Measurements from ENCODE around the gene ANKRD17.

DNA sequence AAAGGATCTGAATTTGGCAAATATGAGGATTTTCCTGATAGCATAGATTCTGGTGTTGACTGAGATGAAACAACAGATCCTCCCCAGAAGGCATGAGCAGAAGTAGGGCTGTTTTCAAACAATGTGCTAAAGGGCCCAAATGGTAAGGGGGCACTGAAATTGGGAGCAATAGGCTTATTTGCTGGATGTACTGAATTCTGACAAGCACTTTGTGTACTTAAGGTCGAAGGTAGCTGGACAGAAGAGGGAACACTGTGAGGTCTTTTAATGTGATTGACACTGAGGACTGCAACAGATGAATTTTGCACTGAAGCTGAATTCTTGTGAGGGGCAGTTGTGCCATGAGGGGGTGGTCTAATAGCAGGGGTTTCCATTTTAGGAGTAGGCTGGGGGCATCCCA is 167.9 kb downstream of the ANKRD17 start:
- TF ChIP-seq CTCF (conservative IDR thresholded peaks at IDR 0.05; ENCODE audit: low read depth, low read length) (no peak), CHD1 (IDR thresholded peaks at IDR 0.05; ENCODE audit: low read depth, low read length) (no peak), RAD21 (IDR thresholded peaks at IDR 0.05; ENCODE audit: low read length) (no peak), RFX5 (IDR thresholded peaks at IDR 0.05; ENCODE audit: low read depth, low read length) (no peak), POLR2A (IDR thresholded peaks at IDR 0.05; ENCODE audit: low read depth, low read length) (no peak), ELK1 (IDR thresholded peaks at IDR 0.05; ENCODE audit: borderline replicate concordance, low read depth, low read length) (no peak), FOS (IDR thresholded peaks at IDR 0.05; ENCODE audit: low read depth, low read length) (no peak), MXI1 (IDR thresholded peaks at IDR 0.05; ENCODE audit: borderline replicate concordance, low read depth, low read length) (no peak), SMC3 (IDR thresholded peaks at IDR 0.05; ENCODE audit: low read depth, low read length) (no peak)
- TF ChIP-seq, protein P1, sequence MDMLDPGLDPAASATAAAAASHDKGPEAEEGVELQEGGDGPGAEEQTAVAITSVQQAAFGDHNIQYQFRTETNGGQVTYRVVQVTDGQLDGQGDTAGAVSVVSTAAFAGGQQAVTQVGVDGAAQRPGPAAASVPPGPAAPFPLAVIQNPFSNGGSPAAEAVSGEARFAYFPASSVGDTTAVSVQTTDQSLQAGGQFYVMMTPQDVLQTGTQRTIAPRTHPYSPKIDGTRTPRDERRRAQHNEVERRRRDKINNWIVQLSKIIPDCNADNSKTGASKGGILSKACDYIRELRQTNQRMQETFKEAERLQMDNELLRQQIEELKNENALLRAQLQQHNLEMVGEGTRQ (IDR thresholded peaks at IDR 0.05; ENCODE audit: low read depth, low read length) = no peak

Measured in IMR-90 (cell line).